Upper lobe of left lung (tissue), 6 donors: Measurements from ENCODE around the gene C5orf47. TPM values are rescaled to one million over a fixed set of nuclear protein-coding genes. Genes with fewer than 3 reads are reported as not detected.

ENCODE experiments used
- ATAC-seq, 2 donors: fragments of 200-7000 bp; cut with Tn5 transposase; one replicate each; pipeline ENCODE4 v1.9.1; 2022; ENCODE audit warnings: mild to moderate bottlenecking in 2 of 2, moderate library complexity in 2 of 2; ENCODE audit not compliant: low FRiP score in 2 of 2
- DNase-seq, 2 donors: peaks; one replicate each; pipeline ENCODE4 v3.0.0-alpha.2; 2019 to 2020
- H3K27ac ChIP-seq, 4 donors: fragments of 200-600 bp; sonication (generic); one replicate each; pipeline ENCODE4 v1.5.1; 2016 to 2019
- H3K27me3 ChIP-seq, 4 donors: fragments of 200-600 bp; sonication (generic); one replicate each; pipeline ENCODE4 v1.5.1; 2017 to 2019
- H3K36me3 ChIP-seq, 4 donors: fragments of 200-600 bp; sonication (generic); one replicate each; pipeline ENCODE4 v1.5.1; 2016 to 2019
- H3K4me1 ChIP-seq, 4 donors: fragments of 200-600 bp; sonication (generic); one replicate each; pipeline ENCODE4 v1.5.1; 2018 to 2019
- H3K4me3 ChIP-seq, 4 donors: fragments of 200-600 bp; sonication (generic); one replicate each; pipeline ENCODE4 v1.5.1; 2017 to 2019; ENCODE audit warnings: mild to moderate bottlenecking in 2 of 4, moderate library complexity in 1 of 4
- H3K9me3 ChIP-seq, 4 donors: fragments of 200-600 bp; sonication (generic); one replicate each; pipeline ENCODE4 v1.5.1; 2018 to 2019
- CTCF ChIP-seq, 6 experiments: fragments of 450-650 bp in 4 of 6; fragments of 200-600 bp in 2 of 6; sonication (generic) in 2 of 6; IDR thresholded peaks; one replicate each; pipeline ENCODE4 v1.5.1; 2016 to 2019; ENCODE audit warnings: antibody characterized with exemption in 6 of 6
- EP300 ChIP-seq, 4 donors: sonication (generic); formaldehyde crosslinking; IDR thresholded peaks; one replicate each; pipeline ENCODE4 v1.5.1; 2017; ENCODE audit warnings: antibody characterized with exemption in 4 of 4, control low read depth in 2 of 4
- POLR2A ChIP-seq, 4 donors: fragments of 450-650 bp; IDR thresholded peaks; one replicate each; pipeline ENCODE4 v1.5.1; 2016 to 2017; ENCODE audit warnings: antibody characterized with exemption in 4 of 4, mild to moderate bottlenecking in 2 of 4
- POLR2AphosphoS5 ChIP-seq, 2 donors: sonication (generic); formaldehyde crosslinking; IDR thresholded peaks; one replicate each; pipeline ENCODE4 v1.5.1; 2017; ENCODE audit warnings: antibody characterized with exemption in 2 of 2
- WGBS, 2 donors: methylation state at CpG; one replicate each; pipeline ENCODE4 v1.1.5; 2017 to 2018; 5-methylcytosine and 5-hydroxymethylcytosine counted together
- total RNA-seq, 6 donors: library from RNA; depleted of rRNA in 4 of 6; stranded (reverse); fragments of >200 nt in 4 of 6; gene quantifications; one replicate each; pipeline versions ENCODE4 v1.1.0 to v1.2.1, GENCODE V29; 2016 to 2021
- donor health status: DM: no; HTN: no; CAD: no; lungs with moderate emphysema.
- donor health status: DM: no; HTN: yes; CAD: no; lungs with severe emphysema.

The C5orf47 gene
- total RNA-seq, 6 donors from 2014 or later, result not detected

GRCh38 chr5:173997331-173997730, 8.4 kb downstream of the C5orf47 start:
- H3K4me3 ChIP-seq, result no peak overlapping the region

GRCh38 chr5:173998531-173998930, 9.6 kb downstream of the C5orf47 start:
- Histone ChIP-seq H3K36me3 (no peaks in the 10 kb centered on the region), H3K27ac (no peak overlapping the region), H3K4me3 (no peak overlapping the region), H3K27me3 (no peaks in the 10 kb centered on the region), H3K4me1 (no peaks in the 10 kb centered on the region), H3K9me3 (no peaks in the 10 kb centered on the region)
- WGBS, 2 donors, result 54 to 56% methylated on average over 4 of the region's 4 CpGs
- ATAC-seq (no peak), DNase-seq (no peak)
- TF ChIP-seq POLR2AphosphoS5 (IDR thresholded peaks at IDR 0.05), result no peak
- TF ChIP-seq CTCF (IDR thresholded peaks at IDR 0.05), result no peak
- no peak for TF ChIP-seq POLR2A (IDR thresholded peaks at IDR 0.05)
- TF ChIP-seq EP300 (IDR thresholded peaks at IDR 0.05), result no peak

More at GRCh38 chr5:173997331-173997730, 8.4 kb downstream of the C5orf47 start:
- Histone ChIP-seq H3K9me3 (no peaks in the 10 kb centered on the region), H3K27me3 (no peaks in the 10 kb centered on the region), H3K27ac (no peak overlapping the region), H3K36me3 (no peaks in the 10 kb centered on the region), H3K4me1 (no peaks in the 10 kb centered on the region)
- WGBS, 2 donors, result 70 to 78% methylated on average over 4 of the region's 4 CpGs
- DNase-seq, result no peak
- ATAC-seq, result no peak
- TF ChIP-seq CTCF (IDR thresholded peaks at IDR 0.05) (no peak), POLR2A (IDR thresholded peaks at IDR 0.05) (no peak), EP300 (IDR thresholded peaks at IDR 0.05) (no peak), POLR2AphosphoS5 (IDR thresholded peaks at IDR 0.05) (no peak)

GRCh38 chr5:174000076-174000475, 11.1 kb downstream of the C5orf47 start:
- Histone ChIP-seq H3K4me3 (no peak overlapping the region), H3K36me3 (no peaks in the 10 kb centered on the region), H3K4me1 (no peaks in the 10 kb centered on the region), H3K27ac (no peak overlapping the region), H3K27me3 (no peaks in the 10 kb centered on the region), H3K9me3 (no peaks in the 10 kb centered on the region)
- 85 to 92% methylated on average over 4 of the region's 4 CpGs for WGBS, 2 donors
- ATAC-seq, result no peak
- TF ChIP-seq POLR2AphosphoS5 (IDR thresholded peaks at IDR 0.05) (no peak), CTCF (IDR thresholded peaks at IDR 0.05) (no peak), POLR2A (IDR thresholded peaks at IDR 0.05) (no peak), EP300 (IDR thresholded peaks at IDR 0.05) (no peak)
- no peak for DNase-seq

- H3K27ac ChIP-seq, result no peak overlapping the region
- ATAC-seq (no peak), DNase-seq (no peak)
- TF ChIP-seq EP300 (IDR thresholded peaks at IDR 0.05), result no peak
- no peak overlapping the region for H3K4me3 ChIP-seq
- no peaks in the 10 kb centered on the region for H3K9me3 ChIP-seq
- no peaks in the 10 kb centered on the region for H3K27me3 ChIP-seq
- no peaks in the 10 kb centered on the region for H3K36me3 ChIP-seq
- no peaks in the 10 kb centered on the region for H3K4me1 ChIP-seq
Observed at GRCh38 chr5:174003795-174004194, 14.8 kb downstream of the C5orf47 start.

- no peak for TF ChIP-seq POLR2AphosphoS5 (IDR thresholded peaks at IDR 0.05)
- no peak for TF ChIP-seq POLR2A (IDR thresholded peaks at IDR 0.05)
- no peak for TF ChIP-seq EP300 (IDR thresholded peaks at IDR 0.05)
- TF ChIP-seq CTCF (IDR thresholded peaks at IDR 0.05), result no peak
- Histone ChIP-seq H3K36me3 (no peaks in the 10 kb centered on the region), H3K4me1 (no peaks in the 10 kb centered on the region), H3K4me3 (no peak overlapping the region), H3K27ac (no peak overlapping the region), H3K9me3 (no peaks in the 10 kb centered on the region), H3K27me3 (no peaks in the 10 kb centered on the region)
- DNase-seq (no peak), ATAC-seq (no peak)
- WGBS, 2 donors, result 83 to 95% methylated on average over 5 of the region's 5 CpGs
Observed at GRCh38 chr5:174008922-174009321, 20.0 kb downstream of the C5orf47 start.
